ENCODE data around the gene RAPSN. TPM values are rescaled to one million over a fixed set of nuclear protein-coding genes. Genes with fewer than 3 reads are reported as not detected.

Gene RAPSN
- total RNA-seq, 2 experiments from 2014 or later = not detected

DNA sequence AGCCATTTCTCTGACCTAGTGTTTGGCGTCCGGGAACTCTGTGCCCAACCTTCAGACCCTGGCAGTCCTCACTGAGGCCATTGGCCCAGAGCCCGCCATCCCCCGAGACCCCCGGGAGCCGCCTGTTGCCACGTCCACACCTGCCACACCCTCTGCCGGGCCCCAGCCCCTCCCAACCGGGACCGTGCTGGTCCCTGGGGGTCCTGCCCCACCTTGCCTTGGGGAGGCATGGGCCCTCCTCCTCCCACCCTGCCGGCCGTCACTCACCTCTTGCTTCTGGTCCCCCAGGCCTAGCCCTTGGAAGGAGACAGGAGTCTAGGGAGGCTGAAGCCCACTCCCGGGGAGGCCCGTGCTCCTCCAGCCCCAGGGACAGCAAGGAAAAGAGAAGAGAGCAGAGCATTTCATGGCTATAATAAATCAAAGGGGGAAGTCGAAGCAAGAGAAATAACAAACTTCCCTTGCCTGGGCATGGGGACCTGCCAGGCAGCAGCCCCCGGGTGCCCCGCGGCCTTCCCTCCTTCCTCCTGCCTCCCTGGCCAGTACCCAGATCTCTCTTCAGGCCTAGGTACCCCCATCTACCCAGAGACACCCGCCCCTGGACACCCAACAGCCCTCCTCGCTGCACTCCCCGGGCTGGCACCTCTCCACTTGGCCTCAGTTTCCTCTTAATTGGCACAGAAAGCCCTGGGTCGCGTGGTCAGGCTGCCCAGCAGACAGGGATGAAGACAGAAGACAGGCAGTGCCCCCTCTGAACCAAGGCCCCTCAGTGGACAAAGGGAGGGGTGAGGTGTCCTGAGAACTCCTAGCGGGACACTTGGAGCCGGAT lies 53.5 kb downstream of the RAPSN start:
- ChIA-PET CTCF (ENCODE audit: unreplicated experiment) (interaction anchor here (0.7 kb wide), 1 partner anchor 74 kb away, joined by 3 read pairs; no protein-coding TSS in a partner anchor), POLR2A (interaction anchor here (0.7 to 1.3 kb wide), 2 partner anchors 12 to 17 kb away, joined by 3 to 4 read pairs; no protein-coding TSS in a partner anchor)
- TF ChIP-seq, protein P1, sequence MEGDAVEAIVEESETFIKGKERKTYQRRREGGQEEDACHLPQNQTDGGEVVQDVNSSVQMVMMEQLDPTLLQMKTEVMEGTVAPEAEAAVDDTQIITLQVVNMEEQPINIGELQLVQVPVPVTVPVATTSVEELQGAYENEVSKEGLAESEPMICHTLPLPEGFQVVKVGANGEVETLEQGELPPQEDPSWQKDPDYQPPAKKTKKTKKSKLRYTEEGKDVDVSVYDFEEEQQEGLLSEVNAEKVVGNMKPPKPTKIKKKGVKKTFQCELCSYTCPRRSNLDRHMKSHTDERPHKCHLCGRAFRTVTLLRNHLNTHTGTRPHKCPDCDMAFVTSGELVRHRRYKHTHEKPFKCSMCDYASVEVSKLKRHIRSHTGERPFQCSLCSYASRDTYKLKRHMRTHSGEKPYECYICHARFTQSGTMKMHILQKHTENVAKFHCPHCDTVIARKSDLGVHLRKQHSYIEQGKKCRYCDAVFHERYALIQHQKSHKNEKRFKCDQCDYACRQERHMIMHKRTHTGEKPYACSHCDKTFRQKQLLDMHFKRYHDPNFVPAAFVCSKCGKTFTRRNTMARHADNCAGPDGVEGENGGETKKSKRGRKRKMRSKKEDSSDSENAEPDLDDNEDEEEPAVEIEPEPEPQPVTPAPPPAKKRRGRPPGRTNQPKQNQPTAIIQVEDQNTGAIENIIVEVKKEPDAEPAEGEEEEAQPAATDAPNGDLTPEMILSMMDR (conservative IDR thresholded peaks at IDR 0.05; ENCODE audit: low read length) = no peak
- intact Hi-C loops (cut with micrococcal nuclease; ENCODE audit: unreplicated experiment) = loop anchor here (10.0 kb wide), 1 partner anchor 629 kb away; no protein-coding TSS in a partner anchor
- Histone ChIP-seq H3K9me3 (ENCODE audit: low read length) (no peaks in the 10 kb centered on the region), H3K9me2 (ENCODE audit: insufficient read depth, low read length) (no peaks in the 10 kb centered on the region), H3K27ac (ENCODE audit: low read depth, low read length, poor library complexity, severe bottlenecking) (peak overlapping the region; percentile 82), H3K4me1 (ENCODE audit: insufficient read depth, low read length, poor library complexity, severe bottlenecking) (peaks cover 71% of the 10 kb centered on the region), H3K4me3 (ENCODE audit: low read depth, low read length, poor library complexity, severe bottlenecking) (peak overlapping the region; percentile 54), H3K36me3 (ENCODE audit: insufficient read depth, low read length) (no peaks in the 10 kb centered on the region), H2AFZ (ENCODE audit: low read length) (peak overlapping the region; percentile 35; the same call in 1 of the 2 replicates), H4K20me1 (ENCODE audit: insufficient read depth, low read length) (no peaks in the 10 kb centered on the region), H3K4me2 (ENCODE audit: low read length) (peak overlapping the region; percentile 76), H3K79me2 (ENCODE audit: insufficient read depth, low read depth, low read length) (no peaks in the 10 kb centered on the region)
- DNase-seq (ENCODE audit: low spot score) = no peak
- TSS peak; percentile 91 for BruUV-seq (replicated peaks)

DNA sequence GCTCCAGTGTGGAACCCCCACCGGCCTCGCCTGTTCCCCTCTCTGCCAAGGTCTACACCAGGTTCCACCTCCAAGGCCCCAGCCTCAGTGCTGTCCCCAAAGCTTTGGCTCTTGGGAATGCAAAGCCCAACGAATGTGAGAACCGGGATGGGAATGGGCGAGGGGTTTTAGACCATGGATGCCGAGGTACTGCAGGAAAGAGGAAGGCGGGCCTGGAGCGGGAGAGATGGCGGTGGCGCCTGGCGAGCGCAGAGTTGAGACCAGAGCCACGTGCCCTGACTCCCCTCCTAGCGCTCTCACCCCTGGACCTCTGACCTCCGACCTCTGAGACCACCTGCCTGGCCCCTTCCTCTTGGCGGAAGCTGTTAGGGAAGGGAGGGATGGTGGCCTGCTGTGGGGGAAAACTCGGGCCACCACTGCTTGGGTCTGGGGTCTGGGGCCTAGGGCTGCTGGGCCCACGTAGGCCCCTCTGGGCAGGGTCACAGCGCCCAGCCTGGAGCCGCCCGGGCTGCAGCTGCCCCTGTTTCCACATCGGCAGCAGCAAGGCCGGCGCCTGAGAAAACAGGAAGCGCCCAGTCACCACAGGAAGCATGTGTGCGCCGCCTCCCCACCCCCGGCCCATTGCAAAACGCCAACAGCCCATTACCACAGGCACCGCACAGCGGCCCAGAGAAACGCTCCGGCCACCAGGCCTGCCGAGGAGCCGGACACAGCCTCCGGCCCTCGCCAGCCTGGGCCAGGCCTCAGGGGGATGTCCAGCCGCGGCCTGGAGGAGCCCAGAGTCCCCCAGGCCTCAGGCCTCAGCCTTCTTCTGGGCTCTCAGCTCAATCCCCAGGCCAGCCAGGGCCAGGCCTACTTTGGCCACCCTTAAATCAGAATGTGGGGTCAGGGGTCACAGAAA lies 54.4 kb downstream of the RAPSN start:
- DNase-seq (ENCODE audit: low spot score) = peak; percentile 88
- no peaks in the 10 kb centered on the region for H3K9me2 ChIP-seq (ENCODE audit: insufficient read depth, low read length)
- H3K27ac ChIP-seq (ENCODE audit: low read depth, low read length, poor library complexity, severe bottlenecking) = peak overlapping the region; percentile 82
- no peak for TF ChIP-seq EZH2phosphoT487 (IDR thresholded peaks at IDR 0.05; ENCODE audit: borderline replicate concordance, low read depth, low read length)
- TF ChIP-seq, protein P1 (conservative IDR thresholded peaks at IDR 0.05; ENCODE audit: low read length) = no peak
- H4K20me1 ChIP-seq (ENCODE audit: insufficient read depth, low read length) = no peaks in the 10 kb centered on the region
- no peaks in the 10 kb centered on the region for H3K36me3 ChIP-seq (ENCODE audit: insufficient read depth, low read length)
- peaks cover 69% of the 10 kb centered on the region for H3K4me1 ChIP-seq (ENCODE audit: insufficient read depth, low read length, poor library complexity, severe bottlenecking)
- ChIA-PET POLR2A (interaction anchor here (0.7 to 1.3 kb wide), 2 partner anchors 12 to 16 kb away, joined by 3 to 4 read pairs; no protein-coding TSS in a partner anchor), CTCF (ENCODE audit: unreplicated experiment) (interaction anchor here (0.7 to 1.0 kb wide), 2 partner anchors 9 to 73 kb away, joined by 3 read pairs; no protein-coding TSS in a partner anchor)
- H3K79me2 ChIP-seq (ENCODE audit: insufficient read depth, low read depth, low read length) = no peaks in the 10 kb centered on the region
- H3K9me3 ChIP-seq (ENCODE audit: low read length) = no peaks in the 10 kb centered on the region
- intact Hi-C loops (cut with micrococcal nuclease; ENCODE audit: unreplicated experiment) = loop anchor here (10.0 kb wide), 1 partner anchor 630 kb away; no protein-coding TSS in a partner anchor
- no TSS peak for BruUV-seq (replicated peaks)
- peak overlapping the region; percentile 54 for H3K4me3 ChIP-seq (ENCODE audit: low read depth, low read length, poor library complexity, severe bottlenecking)
- peak overlapping the region; percentile 76 for H3K4me2 ChIP-seq (ENCODE audit: low read length)
- H2AFZ ChIP-seq (ENCODE audit: low read length) = peak overlapping the region; percentile 35; the same call in 1 of the 2 replicates
